Stimulated activated CD4-positive, alpha-beta T cell treated with anti-CD3 and anti-CD28 coated beads, Interleukin-4, amount 100 ng/mL, for 48 hours (primary cell): Measurements from ENCODE around the gene LRRC8A.
"Not testable (repeated sequence)": the region's sequence is repeated elsewhere in the genome, so short reads cannot be mapped to it uniquely, and the experiment has no call there.

Experiments
- DNase-seq, 2 donors: peaks; one replicate each; pipeline ENCODE4 v3.0.0-alpha.2; 2020; ENCODE audit warnings: low read depth in 2 of 2

The LRRC8A gene

GRCh38 chr9:128863647-128864046 lies 18.3 kb upstream of the LRRC8A start:
- DNase-seq = peak; percentile 79 to 91

- DNase-seq = no peak
Observed at GRCh38 chr9:128870128-128870940, 11.6 kb upstream of the LRRC8A start.

GRCh38 chr9:128870941-128871265 lies 11.0 kb upstream of the LRRC8A start:
- DNase-seq = not testable (repeated sequence)

DNA sequence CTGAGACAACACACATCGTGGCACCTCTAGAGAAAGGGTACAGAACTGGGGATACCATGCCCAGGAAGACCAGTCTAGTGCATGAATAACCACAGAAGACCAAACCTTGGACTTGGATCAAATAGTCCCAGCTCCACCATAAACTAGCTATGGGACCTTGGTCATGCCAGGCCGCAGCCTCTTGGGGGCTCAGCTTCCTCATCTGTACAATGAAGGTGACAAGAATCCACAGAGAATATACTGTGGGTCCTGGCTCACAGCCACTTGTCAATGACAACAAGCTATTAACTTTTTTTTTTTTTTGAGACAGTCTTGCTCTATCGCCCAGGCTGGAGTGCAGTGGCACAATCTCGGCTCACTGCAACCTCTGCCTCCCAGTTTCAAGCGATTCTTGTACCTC lies 4.1 kb upstream of the LRRC8A start:
- DNase-seq = no peak

- no peak for DNase-seq
Observed at GRCh38 chr9:128882677-128883603, 1.0 kb downstream of the LRRC8A start.

- no peak for DNase-seq
Observed at GRCh38 chr9:128884164-128884563, 2.2 kb downstream of the LRRC8A start.

- no peak for DNase-seq
Observed at GRCh38 chr9:128885376-128885775, 3.4 kb downstream of the LRRC8A start.

- DNase-seq = no peak
Observed at GRCh38 chr9:128885798-128886197, 3.9 kb downstream of the LRRC8A start.

DNA sequence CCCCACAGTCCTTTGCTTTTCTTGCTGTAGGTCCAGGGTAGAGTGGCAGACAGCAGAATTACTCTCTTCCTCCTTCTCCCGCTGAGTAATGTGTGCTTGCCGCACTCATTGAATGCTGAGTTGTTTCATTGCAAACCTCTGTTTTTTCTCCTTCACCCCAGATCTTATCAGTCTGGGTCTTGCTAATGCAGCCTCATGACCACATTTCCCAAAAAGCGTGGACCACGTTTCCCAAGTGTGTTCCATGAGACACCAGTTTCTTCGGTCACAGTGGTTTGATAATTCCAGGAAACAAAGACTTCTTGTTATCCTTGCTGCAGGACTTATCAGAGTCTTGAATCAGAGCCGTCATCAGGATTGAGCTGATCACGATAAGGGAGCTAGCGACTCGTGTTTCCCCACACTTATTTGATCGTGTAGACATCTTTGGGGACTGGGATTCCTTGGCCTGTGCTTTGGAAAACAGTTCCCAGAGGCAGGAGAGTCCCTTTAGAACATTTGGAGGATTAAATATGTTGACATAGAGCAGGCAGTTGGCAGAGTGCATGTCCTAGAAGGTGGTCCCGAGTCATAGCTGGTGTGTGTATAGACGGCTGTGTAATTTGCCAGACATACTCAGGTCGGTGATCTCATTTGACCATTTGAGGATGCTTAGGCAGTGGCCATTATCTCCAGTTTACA lies 4.4 kb downstream of the LRRC8A start:
- DNase-seq = no peak

DNA sequence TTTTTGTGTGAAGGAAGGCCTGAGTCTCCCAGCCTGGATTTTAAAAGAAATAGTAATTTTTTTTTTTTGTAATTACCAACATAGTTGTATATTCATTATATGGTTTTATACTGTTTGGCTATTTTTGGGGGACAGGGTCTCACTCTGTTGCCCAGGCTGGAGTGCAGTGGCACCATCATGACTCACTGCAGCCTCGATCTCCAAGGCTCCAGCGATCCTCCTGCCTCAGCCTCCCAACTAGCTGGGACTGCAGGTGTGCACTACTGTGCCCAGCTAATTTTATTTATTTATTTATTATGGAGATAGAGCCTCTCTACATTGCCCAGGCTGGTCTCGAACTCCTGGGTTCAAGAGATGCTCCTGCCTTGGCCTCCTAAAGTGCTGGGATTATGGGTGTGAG lies 5.1 kb downstream of the LRRC8A start:
- DNase-seq = no peak

GRCh38 chr9:128887914-128888350 lies 6.0 kb downstream of the LRRC8A start:
- DNase-seq = no peak

DNA sequence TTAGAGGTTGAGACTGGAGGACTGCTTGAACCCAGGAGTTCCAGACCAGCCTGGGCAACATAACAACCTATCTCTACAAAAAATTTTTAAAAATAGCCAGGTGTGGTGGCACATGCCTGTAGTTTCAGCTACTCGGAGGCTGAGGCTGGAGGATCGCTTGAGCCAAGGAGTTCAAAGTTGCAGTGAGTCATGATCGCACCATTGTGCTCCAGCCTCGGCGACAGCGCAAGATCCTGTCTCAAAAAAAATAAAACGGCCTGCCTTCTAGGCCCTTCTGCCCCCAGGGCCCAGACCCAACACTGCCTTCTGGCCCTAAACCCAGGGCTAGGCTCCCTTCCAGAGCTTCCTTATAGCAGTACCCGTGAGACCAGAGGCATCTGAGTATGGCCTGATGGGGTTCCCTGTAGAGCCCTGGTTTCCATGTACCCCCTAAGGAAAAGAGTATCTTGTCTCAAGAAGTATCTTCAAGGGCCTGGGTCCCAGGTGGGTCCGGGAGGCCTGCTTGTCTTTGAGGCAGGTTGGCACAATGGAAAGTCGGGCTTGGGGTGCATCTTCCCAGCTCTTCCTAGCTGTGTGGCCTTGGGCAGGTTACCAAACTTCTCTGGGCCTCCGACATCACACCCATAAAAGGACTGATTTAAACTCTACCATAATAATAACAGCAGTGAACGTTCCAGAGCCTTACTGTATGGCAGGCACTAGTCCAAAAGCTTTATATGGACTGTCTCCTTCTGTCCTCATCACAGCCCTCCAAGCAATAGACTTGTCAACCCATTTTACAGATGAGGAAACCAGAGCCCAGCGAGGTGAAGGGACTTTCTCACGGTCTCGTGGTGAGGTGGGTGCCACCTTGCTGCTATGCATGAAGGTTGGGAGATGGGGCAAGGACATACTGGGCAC lies 9.6 kb downstream of the LRRC8A start:
- no peak for DNase-seq

GRCh38 chr9:128892221-128892921 lies 10.4 kb downstream of the LRRC8A start:
- DNase-seq = no peak

- DNase-seq = no peak
Observed at GRCh38 chr9:128893354-128893753, 11.4 kb downstream of the LRRC8A start.

GRCh38 chr9:128894764-128895163 lies 12.8 kb downstream of the LRRC8A start:
- DNase-seq = no peak

DNA sequence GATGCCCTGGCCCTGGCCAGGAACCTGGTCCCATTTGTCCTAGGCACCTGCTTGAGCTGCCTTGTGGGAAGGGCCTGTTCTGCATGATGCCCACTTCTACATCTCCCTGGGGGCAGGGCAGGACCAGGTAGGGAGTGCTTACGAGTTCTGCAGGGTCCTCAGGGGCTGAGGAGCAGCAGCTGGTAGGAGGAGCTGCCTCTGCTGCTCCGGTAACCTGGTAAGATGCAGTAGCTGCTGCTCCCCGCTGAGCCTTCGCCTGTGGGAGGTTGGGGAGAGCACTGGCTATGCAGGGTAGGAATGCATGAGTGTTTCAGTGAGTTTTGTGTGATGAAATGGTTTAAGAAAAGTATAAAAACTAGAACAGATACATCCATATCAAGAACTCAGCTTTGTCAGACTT lies 13.6 kb downstream of the LRRC8A start:
- no peak for DNase-seq

DNA sequence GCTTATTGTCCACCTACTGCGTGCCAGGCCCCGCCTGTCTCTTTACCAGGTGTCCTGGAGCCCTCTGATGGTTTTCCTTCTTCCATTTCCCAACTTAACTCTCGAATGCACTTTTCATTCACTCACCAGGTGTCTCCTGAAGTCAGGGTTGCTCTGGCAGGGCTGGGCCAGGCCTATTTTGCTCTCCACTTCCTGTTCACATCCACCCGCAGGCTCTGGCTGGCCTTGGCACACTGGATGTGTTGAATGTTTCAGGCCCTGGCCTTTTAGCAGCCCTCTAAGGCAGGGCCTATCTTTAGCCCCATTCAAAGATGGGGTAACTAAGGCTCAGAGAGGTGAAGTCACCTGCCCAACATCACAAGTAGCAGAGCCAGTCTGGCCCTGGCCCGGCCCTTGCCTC lies 16.4 kb downstream of the LRRC8A start:
- no peak for DNase-seq

DNA sequence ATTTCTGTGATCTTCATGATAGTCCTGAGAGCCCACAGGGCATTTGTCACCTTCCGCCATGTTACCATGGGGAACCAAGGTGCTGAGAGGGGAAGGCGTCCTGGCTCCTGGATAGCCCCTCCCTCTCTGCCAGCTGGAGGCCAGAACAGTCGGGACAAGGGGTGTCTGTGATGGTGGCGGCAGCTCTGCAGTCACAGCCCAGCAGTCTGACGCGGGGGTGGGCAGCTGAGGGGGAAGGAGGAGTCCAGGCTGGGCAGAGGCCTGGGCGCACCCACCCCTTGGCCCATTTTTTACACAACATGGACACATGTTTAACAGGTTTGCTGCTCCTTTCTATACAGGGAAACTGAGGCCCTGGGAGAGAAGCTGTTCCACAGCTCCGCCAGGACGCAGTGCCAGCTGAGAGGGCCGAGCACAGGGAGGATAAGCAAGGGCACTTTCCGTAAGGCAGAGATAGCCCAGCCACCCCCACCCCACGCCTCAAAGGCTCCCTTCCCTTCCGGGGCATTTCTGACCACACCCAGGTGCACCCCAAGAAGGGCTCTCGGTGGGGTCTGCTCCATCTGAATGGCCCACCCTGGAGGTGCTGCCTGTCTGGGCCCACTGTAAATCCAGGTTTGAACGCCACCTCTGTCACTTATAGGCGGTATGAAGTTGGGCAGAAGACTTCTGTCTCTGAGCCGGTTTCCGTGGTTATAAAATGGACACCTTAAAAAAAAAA lies 17.1 kb downstream of the LRRC8A start:
- DNase-seq = no peak

DNA sequence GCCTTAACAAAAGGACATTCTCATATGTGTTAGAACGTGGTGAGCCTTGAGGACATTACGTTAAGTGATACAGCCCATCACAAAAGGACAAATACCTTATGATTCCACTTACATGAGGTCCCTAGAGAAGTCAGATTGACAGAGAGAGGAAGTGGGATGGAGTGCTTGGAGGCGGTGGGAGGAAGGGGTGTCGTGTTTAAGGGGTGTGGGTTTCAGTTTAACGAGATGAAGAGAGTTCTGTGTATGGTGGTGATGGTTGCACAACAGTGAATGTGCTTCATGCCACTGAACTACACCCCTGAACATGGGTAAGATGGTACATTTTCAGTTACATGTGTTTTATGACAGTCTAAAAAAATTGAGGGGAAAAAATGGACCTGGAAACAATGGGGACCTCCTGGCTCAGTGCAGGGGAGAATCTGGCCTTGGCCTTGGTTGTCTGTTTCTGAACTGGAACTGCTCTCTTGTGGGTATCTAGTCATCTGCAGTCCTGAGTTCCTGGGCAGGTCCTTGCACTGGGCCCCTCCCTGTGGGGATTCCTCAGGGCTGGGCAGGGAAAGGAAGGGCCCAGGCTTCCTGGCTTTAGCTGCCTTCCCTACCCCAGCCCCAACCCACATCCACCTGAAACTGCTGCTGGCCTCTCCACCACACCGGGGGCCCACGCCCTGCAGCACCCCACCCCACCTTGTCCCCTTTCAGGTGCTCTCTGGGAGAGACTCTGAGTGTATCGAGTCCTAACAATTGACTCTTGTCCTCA lies 17.8 kb downstream of the LRRC8A start:
- DNase-seq = no peak
